ENCODE results near the gene COA1. TPM values are rescaled to one million over a fixed set of nuclear protein-coding genes. Genes with fewer than 3 reads are reported as not detected.
"Not testable (repeated sequence)": the region's sequence is repeated elsewhere in the genome, so short reads cannot be mapped to it uniquely, and the experiment has no call there.

The COA1 gene
- total RNA-seq, 4 donors from 2014 or later: 25.9 to 36.0 (median 31.1) TPM

- intact Hi-C loops (cut with DNase I; ENCODE audit: low total_unique reads): no loop called here
- no peak overlapping the region for H3K4me3 ChIP-seq (ENCODE audit: low read depth, poor library complexity, severe bottlenecking)
- TF ChIP-seq POLR2A (IDR thresholded peaks at IDR 0.05): no peak
- WGBS, 2 donors: 96 to 98% methylated on average over 4 of the region's 4 CpGs
- no peak for DNase-seq (ENCODE audit: low spot score in 2 of 2)
These were observed 35.5 kb downstream of the COA1 start for GRCh38 chr7:43693687-43694398.

GRCh38 chr7:43692582-43693373 is 36.5 kb downstream of the COA1 start:
- WGBS, 2 donors: 56 to 61% methylated on average over 2 of the region's 2 CpGs
- TF ChIP-seq POLR2A (IDR thresholded peaks at IDR 0.05) (no peak), CTCF (IDR thresholded peaks at IDR 0.05) (no peak)
- DNase-seq (ENCODE audit: low spot score in 2 of 2): no peak
- intact Hi-C loops (cut with DNase I; ENCODE audit: low total_unique reads): no loop called here
- H3K4me3 ChIP-seq (ENCODE audit: low read depth, poor library complexity, severe bottlenecking): no peak overlapping the region

GRCh38 chr7:43691611-43692010 is 37.7 kb downstream of the COA1 start:
- intact Hi-C loops (cut with DNase I; ENCODE audit: low total_unique reads): no loop called here
- no peak overlapping the region for H3K4me3 ChIP-seq (ENCODE audit: low read depth, poor library complexity, severe bottlenecking)
- TF ChIP-seq POLR2A (IDR thresholded peaks at IDR 0.05) (no peak), CTCF (IDR thresholded peaks at IDR 0.05) (no peak)
- 85 to 89% methylated on average over 3 of the region's 3 CpGs for WGBS, 2 donors
- no peak for DNase-seq (ENCODE audit: low spot score in 2 of 2)

- DNase-seq (ENCODE audit: low spot score in 2 of 2): no peak
- no peak overlapping the region for H3K4me3 ChIP-seq (ENCODE audit: low read depth, poor library complexity, severe bottlenecking)
- TF ChIP-seq CTCF (IDR thresholded peaks at IDR 0.05): no peak
- TF ChIP-seq POLR2A (IDR thresholded peaks at IDR 0.05): no peak
- intact Hi-C loops (cut with DNase I; ENCODE audit: low total_unique reads): no loop called here
- 97% methylated on average over 1 of the region's 1 CpG for WGBS, 2 donors
These were observed 40.2 kb downstream of the COA1 start for GRCh38 chr7:43689115-43689514.

- intact Hi-C loops (cut with DNase I; ENCODE audit: low total_unique reads); H3K4me3 ChIP-seq (ENCODE audit: low read depth, poor library complexity, severe bottlenecking); DNase-seq (ENCODE audit: low spot score in 2 of 2): not testable (repeated sequence)
- 97 to 98% methylated on average over 4 of the region's 4 CpGs for WGBS, 2 donors
These were observed 41.5 kb downstream of the COA1 start for GRCh38 chr7:43687866-43688265.

GRCh38 chr7:43686991-43687390 is 42.3 kb downstream of the COA1 start:
- intact Hi-C loops (cut with DNase I; ENCODE audit: low total_unique reads): no loop called here
- H3K4me3 ChIP-seq (ENCODE audit: low read depth, poor library complexity, severe bottlenecking): no peak overlapping the region
- TF ChIP-seq CTCF (IDR thresholded peaks at IDR 0.05) (no peak), POLR2A (IDR thresholded peaks at IDR 0.05) (no peak)
- 62 to 64% methylated on average over 2 of the region's 2 CpGs for whole genome bisulfite sequencing, 2 donors
- DNase-seq (ENCODE audit: low spot score in 2 of 2): no peak

Measured in lower leg skin (tissue), 4 donors.